ENCODE results near the gene CYGB.

CYGB gene

DNA sequence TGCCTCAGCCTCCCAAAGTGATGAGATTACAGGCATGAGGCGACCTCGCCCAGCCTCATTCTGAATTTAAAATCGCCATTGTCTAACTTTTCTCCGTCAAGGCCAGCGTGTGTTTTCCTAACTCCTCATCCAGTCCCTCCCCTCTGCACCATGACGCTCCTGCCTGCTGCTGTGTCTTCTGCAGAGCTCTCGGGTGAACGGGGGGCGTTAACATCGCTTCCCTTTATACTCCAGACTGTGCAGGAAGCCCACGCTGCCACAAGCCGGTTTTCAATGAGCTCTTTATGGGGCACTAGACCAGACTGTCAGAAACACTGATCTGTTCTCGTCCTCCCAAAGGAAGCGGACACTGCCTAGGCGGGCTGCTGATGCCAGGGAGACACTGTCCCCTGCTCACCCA, 56.9 kb downstream of the CYGB start:
- DNase-seq (ENCODE audit: low read depth in 2 of 2): no peak

DNA sequence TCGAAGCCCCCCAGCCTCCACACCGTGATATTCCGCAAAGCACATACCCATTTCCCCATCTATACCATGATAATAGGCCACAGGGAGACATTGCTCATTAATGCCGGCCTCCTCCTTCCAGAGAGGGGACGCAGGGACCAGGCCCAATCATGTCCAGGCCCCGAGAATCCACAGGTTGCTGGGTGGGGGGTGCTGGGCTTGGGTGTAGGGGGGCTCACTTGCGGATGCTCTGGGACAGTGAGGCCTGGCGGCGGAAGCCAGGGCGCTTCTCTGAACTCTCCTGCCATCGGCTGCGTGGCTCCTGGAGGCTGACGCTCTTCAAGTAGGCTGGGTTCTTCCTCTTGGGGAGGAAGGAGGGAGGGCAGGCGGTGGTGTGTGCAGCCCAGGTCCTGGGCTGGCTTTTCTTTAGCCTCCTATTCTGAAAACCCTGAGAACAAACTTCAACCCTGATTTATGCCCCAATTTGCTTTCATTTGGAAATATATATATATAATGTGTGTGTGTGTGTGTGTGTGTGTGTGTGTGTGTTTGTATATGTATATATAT, 57.9 kb downstream of the CYGB start:
- DNase-seq (ENCODE audit: low read depth in 2 of 2): no peak

DNA sequence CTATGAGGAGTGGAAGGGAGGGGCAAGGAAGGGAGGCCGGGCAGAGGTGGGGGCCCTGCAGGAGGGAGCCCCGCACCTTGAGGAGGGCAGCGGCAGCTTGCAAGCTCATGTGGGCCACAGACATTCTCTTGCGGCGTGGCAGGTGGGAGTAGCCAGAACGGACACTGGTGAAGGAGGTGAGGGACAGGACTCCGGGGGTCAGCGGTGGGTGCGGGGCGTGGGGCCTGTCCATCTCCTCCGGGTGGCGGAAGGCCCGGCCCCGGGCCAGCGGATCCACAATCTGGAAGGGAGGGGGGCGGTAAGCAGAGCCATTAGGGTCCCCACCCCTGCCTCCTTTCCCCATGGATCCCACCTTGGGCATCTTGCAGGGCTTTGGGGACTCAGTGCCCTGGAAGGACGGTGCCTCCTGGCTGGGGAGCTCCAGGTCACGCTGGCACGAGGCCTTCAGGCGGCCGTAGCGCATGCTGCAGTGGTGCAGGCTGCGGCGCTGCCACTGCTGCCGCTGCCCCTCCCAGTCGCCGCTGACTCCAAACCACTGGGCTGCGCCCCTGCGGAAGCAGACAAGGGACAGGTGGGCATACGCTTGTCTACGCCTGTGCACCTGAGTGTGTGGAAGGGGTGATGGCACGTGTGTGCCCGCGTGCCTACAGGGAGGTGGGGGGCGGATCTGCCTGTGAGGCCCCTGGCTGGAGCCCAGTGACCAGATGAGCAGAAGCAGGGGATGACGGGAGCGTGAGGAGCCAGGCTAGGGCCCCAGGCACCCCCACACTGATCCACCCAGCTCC, 58.6 kb downstream of the CYGB start:
- no peak for DNase-seq (ENCODE audit: low read depth in 2 of 2)

DNA sequence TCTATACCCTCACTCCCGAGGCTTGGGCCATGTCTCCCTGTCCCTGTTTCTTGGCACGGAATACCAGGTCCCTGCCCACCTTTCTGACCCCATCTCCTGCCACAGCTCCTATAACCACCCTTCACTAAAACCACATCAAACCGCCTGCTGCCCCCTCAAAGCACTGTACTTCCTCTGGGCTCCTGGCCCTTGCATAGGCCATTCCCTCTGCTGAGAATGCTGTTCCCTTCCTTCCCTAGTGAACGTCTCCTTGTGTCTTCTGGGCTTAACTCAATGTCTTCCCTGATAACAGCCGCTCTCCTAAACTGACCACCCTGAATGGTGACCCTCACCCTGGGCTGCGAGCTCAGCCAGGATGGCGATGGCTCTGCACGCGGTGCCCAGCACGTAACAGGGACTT, 59.4 kb downstream of the CYGB start:
- no peak for DNase-seq (ENCODE audit: low read depth in 2 of 2)

DNA sequence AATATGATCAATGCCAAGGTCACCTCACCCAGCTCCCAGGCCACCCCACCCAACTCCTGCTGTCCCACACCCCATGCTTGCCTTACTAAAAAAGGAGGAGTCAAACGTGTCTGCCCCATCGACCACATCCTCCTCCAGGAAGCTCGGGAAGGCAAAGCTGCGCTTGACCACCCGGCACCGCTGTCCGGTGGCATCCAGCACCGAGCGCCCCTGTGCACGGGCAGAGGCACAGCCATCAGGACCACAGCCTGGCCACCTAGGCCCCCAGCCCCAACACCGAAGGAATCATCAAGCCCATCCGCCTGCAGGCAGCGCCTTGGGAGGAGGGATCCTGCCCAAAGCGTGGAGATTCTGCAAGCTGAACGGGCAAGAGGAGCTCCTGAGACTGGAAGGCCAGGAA, 59.9 kb downstream of the CYGB start:
- no peak for DNase-seq (ENCODE audit: low read depth in 2 of 2)
